ENCODE measurements around the gene DOCK3. TPM values are rescaled to one million over a fixed set of nuclear protein-coding genes. Genes with fewer than 3 reads are reported as not detected.
A peak's percentile ranks its signal among the peaks of the same experiment; 100 is the strongest.

DOCK3 gene
- total RNA-seq, 1 donor from 2014 or later: 0.52 TPM

DNA sequence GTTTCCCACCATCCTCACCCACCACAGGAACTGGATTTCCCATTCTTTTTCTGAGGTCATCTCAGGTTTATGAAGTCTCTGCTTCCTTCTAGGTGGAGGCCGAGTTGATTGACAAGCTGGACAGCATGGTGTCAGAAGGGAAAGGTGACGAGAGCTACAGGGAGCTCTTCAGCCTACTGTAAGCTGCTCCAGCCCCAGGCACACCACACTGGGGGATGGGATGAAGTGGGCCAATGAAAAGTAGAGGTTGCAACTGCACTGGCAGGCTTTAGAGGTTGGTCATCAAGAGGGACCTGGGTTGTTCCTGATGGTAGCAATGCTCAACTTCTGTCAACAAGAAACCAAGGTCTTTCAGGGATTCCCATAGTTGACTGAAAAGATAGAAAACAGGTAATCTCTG lies 655.3 kb downstream of the DOCK3 start:
- no peak overlapping the region for H3K4me3 ChIP-seq (ENCODE audit: low read depth, low read length)
- TF ChIP-seq, protein P1, sequence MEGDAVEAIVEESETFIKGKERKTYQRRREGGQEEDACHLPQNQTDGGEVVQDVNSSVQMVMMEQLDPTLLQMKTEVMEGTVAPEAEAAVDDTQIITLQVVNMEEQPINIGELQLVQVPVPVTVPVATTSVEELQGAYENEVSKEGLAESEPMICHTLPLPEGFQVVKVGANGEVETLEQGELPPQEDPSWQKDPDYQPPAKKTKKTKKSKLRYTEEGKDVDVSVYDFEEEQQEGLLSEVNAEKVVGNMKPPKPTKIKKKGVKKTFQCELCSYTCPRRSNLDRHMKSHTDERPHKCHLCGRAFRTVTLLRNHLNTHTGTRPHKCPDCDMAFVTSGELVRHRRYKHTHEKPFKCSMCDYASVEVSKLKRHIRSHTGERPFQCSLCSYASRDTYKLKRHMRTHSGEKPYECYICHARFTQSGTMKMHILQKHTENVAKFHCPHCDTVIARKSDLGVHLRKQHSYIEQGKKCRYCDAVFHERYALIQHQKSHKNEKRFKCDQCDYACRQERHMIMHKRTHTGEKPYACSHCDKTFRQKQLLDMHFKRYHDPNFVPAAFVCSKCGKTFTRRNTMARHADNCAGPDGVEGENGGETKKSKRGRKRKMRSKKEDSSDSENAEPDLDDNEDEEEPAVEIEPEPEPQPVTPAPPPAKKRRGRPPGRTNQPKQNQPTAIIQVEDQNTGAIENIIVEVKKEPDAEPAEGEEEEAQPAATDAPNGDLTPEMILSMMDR (conservative IDR thresholded peaks at IDR 0.05; ENCODE audit: low read depth, low read length): no peak
- no peak for DNase-seq (ENCODE audit: low read depth)

DNA sequence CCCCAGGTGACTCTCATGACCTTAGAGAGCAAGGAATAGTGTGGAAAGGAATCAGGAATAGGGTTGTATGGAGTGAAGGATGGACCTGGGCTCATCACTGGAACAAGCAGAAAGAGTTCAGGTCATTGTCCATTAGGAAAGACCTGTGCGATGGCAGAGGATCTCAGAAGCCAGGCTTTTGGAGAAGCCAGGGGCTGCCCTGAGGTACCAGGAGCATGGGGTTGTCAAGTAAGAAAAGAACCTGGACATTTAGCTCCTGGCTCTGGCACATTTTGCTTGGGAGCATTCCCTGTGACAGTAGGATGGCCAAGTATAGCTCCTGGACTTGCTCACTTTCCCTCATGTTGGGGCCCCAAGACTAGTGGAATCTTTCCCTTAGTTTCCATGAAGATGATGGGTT lies 657.4 kb downstream of the DOCK3 start:
- TF ChIP-seq, protein P1 (conservative IDR thresholded peaks at IDR 0.05; ENCODE audit: low read depth, low read length): no peak
- no peak overlapping the region for H3K4me3 ChIP-seq (ENCODE audit: low read depth, low read length)
- DNase-seq (ENCODE audit: low read depth): no peak

DNA sequence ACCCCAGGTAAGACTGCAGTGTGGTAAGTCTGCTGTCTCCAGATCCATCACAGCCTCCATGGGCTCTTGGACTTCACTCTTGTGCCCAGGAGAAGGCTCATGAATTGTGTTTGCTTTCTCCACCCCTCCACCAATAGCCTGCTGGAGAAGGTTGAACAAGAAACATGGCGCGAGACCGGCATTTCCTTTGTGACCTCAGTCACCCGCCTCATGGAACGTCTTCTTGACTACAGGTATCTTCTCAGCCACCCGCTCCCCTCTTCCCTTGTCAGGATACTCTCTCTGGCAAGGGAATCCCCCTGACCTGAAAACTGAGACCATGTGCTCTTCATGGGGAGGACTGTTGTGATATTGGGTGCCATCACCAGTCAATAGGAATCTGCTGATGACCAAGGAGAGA lies 658.3 kb downstream of the DOCK3 start:
- DNase-seq (ENCODE audit: low read depth): no peak
- TF ChIP-seq, protein P1 (conservative IDR thresholded peaks at IDR 0.05; ENCODE audit: low read depth, low read length): no peak
- H3K4me3 ChIP-seq (ENCODE audit: low read depth, low read length): no peak overlapping the region

DNA sequence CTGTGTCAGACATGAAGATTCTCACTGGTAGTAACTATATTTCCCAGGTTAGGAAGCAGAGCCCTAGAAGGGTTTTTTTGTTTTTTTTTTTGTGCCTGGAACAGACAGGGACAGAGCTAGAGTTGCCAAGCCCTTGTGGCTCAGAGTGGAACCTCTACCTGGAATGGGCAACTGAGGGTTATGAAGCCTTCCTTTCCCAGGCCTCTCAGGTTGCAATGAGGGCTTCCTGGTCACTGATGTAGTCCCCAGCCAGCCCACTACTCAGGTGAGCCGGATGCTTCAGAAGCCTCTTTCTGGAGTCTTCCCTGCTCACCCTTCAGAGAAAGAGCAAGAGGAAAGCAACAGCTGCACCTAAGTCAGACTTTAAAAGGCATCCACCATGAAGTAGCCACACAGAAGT lies 661.5 kb downstream of the DOCK3 start:
- TF ChIP-seq, protein P1 (conservative IDR thresholded peaks at IDR 0.05; ENCODE audit: low read depth, low read length): no peak
- no peak for DNase-seq (ENCODE audit: low read depth)

DNA sequence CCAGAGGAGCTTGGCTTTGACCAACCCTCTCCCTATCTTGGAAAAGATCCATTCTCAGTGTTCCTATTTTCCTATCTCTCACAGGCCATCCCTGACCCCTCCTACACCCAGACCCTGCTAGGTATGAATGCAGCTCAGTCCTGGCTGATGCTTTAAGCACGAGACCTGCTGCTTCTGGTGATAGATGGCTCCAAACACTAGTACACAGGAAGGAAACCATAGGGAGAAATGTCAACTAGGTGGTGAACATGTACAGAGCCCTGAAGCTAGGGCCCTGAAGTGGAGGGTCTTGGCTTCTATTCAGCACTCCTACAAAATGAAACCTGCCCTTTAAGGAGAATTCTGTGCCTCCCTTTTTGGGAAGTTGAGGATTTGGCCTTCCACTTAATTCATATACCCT lies 662.9 kb downstream of the DOCK3 start:
- DNase-seq (ENCODE audit: low read depth): no peak
- H3K4me3 ChIP-seq (ENCODE audit: low read depth, low read length): no peak overlapping the region
- TF ChIP-seq, protein P1 (conservative IDR thresholded peaks at IDR 0.05; ENCODE audit: low read depth, low read length): no peak

More for the DNA sequence above, 661.5 kb downstream of the DOCK3 start:
- no peak overlapping the region for H3K4me3 ChIP-seq (ENCODE audit: low read depth, low read length)

DNA sequence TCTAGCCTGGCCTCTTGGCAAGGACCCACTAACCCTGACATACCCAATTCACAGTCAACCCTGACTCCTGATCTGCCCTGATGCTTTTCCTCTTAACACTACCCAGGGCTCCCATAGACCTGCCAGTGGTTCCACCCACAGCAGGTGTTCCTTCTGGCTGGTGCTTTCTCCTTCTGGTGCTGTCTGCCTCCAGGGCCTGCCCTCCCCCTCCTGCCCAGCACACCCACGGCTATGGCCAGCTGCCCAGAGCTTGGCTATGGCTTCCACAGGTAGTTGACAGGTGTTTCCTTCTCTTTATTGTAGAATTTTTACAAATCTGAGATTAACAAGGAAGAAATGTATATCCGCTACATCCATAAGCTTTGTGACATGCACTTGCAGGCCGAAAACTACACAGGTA lies 663.9 kb downstream of the DOCK3 start:
- no peak for DNase-seq (ENCODE audit: low read depth)
- no peak overlapping the region for H3K4me3 ChIP-seq (ENCODE audit: low read depth, low read length)
- TF ChIP-seq, protein P1 (conservative IDR thresholded peaks at IDR 0.05; ENCODE audit: low read depth, low read length): no peak

DNA sequence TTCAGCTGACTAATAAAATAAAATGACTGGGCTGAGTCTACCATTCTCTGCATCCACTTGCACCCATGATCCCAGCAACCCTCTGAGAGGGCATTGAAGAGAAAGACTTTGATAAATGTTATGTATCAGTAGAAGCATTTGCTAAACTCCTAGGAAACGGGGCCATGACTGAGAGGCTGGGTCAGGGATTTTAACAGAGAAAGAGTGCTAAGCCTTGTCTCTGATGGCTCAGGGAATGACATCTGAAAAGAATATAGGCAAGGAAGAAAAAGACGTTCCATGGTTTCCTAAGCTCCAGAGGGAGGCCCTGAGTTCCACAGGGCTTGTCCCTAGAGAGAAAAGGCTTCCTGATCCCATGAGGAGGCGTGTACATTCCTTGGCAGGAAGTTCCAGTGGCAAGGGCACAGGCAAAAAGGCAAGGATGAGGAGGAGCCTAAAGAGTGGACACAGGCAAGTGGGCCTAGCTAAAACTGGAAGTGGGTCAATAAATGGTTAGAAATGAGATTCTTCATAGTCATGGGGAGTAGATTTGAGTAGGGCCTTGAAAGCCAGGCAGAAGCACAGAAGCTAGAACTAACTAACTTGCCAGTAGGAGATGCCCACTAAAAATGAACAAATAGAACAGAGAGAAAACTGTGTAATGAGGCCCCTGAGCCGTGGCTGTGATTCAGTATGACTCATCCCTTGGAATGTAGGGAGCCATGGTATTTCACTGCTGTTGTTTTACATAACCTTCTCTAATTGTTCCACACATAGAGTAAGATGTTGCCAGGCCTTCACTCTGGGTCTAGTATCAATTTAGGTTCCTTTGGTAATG lies 665.5 kb downstream of the DOCK3 start:
- DNase-seq (ENCODE audit: low read depth): peak; percentile 89
- no peak overlapping the region for H3K4me3 ChIP-seq (ENCODE audit: low read depth, low read length)
- TF ChIP-seq, protein P1 (conservative IDR thresholded peaks at IDR 0.05; ENCODE audit: low read depth, low read length): no peak

Data from epithelial cell of proximal tubule (primary cell).